Posterior vena cava (tissue), 2 donors: ENCODE measurements around the gene WDFY4. TPM values are rescaled to one million over a fixed set of nuclear protein-coding genes. Genes with fewer than 3 reads are reported as not detected.

Experiments used
- DNase-seq: peaks from one replicate; pipeline ENCODE4 v3.0.0-alpha.2; 2020; ENCODE audit warnings: low spot score
- intact Hi-C, 2 donors: fragments of 100-400 bp; cut with DNase I; formaldehyde crosslinking; loops; one replicate each; pipeline versions ENCODE4 v1.14.1 to v1.14.2; 2022 to 2023
- total RNA-seq, 2 donors: library from RNA; stranded (reverse); fragmentation: NEBNext Ultra II Directional; extraction: Animal tissue kit (Norgen Biotek cat#: 25700); gene quantifications; one replicate each; pipeline ENCODE4 v1.2.1, GENCODE V29; 2021
- donor health status: DM: yes; HTN: yes; CAD: no.
- donor health status: DM: yes; HTN: yes; CAD: no.

The WDFY4 gene
- total RNA-seq, 2 donors from 2014 or later = 6.8 to 13.2 TPM

GRCh38 chr10:48938990-48939536, 254.4 kb downstream of the WDFY4 start:
- intact Hi-C loops = no loop called here
- DNase-seq = no peak

- no peak for DNase-seq
- intact Hi-C loops = no loop called here
These were observed 255.2 kb downstream of the WDFY4 start, which contains the start of gene LRRC18 for GRCh38 chr10:48939790-48940325. LRRC18 (minus strand) TSS chr10:48939840; CDS start chr10:48914155, 25,685 bp downstream.

- DNase-seq = no peak
- intact Hi-C loops = no loop called here
These were observed 255.7 kb downstream of the WDFY4 start for GRCh38 chr10:48940372-48940771.

GRCh38 chr10:48940958-48941357, 256.3 kb downstream of the WDFY4 start:
- DNase-seq = no peak
- intact Hi-C loops = no loop called here

- DNase-seq = peak; percentile 54
- intact Hi-C loops = no loop called here
These were observed 256.9 kb downstream of the WDFY4 start for GRCh38 chr10:48941427-48942075.

GRCh38 chr10:48943096-48943495, 258.4 kb downstream of the WDFY4 start:
- DNase-seq = peak; percentile 47
- intact Hi-C loops = no loop called here

GRCh38 chr10:48944171-48944570, 259.5 kb downstream of the WDFY4 start:
- DNase-seq = peak; percentile 45
- intact Hi-C loops = no loop called here

- no peak for DNase-seq
- intact Hi-C loops = no loop called here
These were observed 260.9 kb downstream of the WDFY4 start for GRCh38 chr10:48945441-48946130.

- DNase-seq = peak; percentile 15
- intact Hi-C loops = no loop called here
These were observed 261.7 kb downstream of the WDFY4 start for GRCh38 chr10:48946332-48946731.

GRCh38 chr10:48946891-48947500, 262.3 kb downstream of the WDFY4 start:
- DNase-seq = no peak
- intact Hi-C loops = no loop called here

- no peak for DNase-seq
- intact Hi-C loops = no loop called here
These were observed 263.2 kb downstream of the WDFY4 start for GRCh38 chr10:48947690-48948469.

GRCh38 chr10:48948470-48949037, 263.9 kb downstream of the WDFY4 start:
- intact Hi-C loops = no loop called here
- peak; percentile 23 for DNase-seq

GRCh38 chr10:48951707-48952106, 267.0 kb downstream of the WDFY4 start:
- intact Hi-C loops = no loop called here
- DNase-seq = no peak

GRCh38 chr10:48957361-48958151, 272.9 kb downstream of the WDFY4 start:
- DNase-seq = no peak
- intact Hi-C loops = no loop called here

- no peak for DNase-seq
- intact Hi-C loops = no loop called here
These were observed 274.0 kb downstream of the WDFY4 start for GRCh38 chr10:48958598-48959190.

- intact Hi-C loops = no loop called here
- no peak for DNase-seq
These were observed 279.4 kb downstream of the WDFY4 start for GRCh38 chr10:48964038-48964437.

GRCh38 chr10:48965460-48965859, 280.8 kb downstream of the WDFY4 start:
- no peak for DNase-seq
- intact Hi-C loops = no loop called here

- intact Hi-C loops = no loop called here
- no peak for DNase-seq
These were observed 283.4 kb downstream of the WDFY4 start for GRCh38 chr10:48968036-48968435.
